Stimulated activated CD8-positive, alpha-beta memory T cell treated with anti-CD3 and anti-CD28 coated beads, Interleukin-12 subunit alpha, Interleukin-12 subunit beta, amount 100 ng/mL, for 1 hour (primary cell): ENCODE results near the gene SSX2IP.
"Not testable (repeated sequence)": the region's sequence is repeated elsewhere in the genome, so short reads cannot be mapped to it uniquely, and the experiment has no call there.

Experiments
- DNase-seq: peaks from one replicate; pipeline ENCODE4 v3.0.0-alpha.2; 2020; ENCODE audit warnings: low read depth

SSX2IP gene

DNA sequence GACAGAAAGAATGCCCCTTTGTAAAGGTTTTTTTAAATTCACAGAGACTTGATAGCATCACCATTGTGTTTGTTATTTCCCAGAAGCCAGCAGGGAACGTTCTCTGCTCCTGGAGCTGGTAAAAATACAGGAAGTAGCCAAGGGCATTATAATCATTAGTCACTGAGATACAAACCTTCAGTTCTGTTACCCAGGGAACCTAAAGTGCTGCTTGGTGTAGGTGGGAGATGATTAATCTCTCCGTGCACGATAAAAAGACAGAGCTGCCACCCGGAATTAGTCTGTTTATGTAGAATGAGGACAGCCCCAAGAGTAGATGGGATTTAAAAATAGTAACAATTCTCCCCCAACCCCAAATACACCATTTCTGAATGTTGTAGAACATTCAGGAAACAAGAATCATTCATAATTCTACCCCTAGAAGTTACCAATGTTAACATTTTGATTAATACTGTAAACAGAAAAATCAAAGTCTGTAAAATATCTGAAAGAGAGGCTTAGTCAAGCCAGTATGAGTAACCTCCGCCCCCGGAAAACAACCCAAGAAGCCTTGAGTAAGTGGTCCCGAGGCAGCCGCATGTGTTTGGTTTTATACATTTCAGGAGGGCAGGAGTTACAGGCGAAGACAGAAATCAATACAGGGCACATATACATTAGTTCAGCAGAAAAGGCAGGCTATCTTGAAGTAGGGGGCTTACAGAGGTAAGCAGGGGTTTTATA lies 70.7 kb downstream of the SSX2IP start:
- no peak for DNase-seq

DNA sequence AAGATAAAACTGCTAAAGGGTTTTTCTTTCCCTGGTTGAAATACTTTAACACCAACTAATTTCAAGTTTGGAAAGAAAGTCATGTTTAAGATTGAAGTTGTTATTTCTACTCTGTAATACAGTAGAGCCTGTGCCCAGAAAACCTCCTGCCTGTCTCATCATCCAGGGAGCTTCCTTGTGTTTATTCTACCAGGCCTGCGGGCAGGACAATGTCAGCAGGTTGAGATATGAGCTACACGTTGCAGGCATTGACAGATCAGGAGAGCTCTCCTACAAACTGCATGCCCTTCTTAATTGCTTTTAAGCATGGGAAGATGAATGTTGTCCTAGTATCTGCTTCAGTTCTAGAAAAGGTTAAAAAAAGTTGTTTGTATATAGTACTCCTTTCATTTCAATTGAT lies 72.9 kb downstream of the SSX2IP start:
- DNase-seq, result no peak

DNA sequence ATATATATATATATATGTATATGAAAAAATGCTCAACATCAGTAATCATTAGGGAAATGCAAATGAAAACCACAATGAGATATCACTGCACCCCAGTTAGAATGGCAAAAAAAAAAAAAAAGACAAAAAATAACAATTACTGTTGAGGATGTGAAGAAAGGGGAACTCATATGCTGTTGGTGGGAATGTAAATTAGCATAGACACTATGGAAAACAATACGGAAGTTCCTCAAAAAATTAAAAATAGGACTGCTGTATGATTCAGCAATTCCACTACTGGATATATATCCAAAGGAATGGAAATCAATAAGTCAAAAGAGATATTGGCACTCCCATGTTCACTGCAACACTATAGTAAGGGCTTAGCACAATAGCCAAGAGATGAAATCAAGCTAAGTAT lies 74.5 kb downstream of the SSX2IP start:
- no peak for DNase-seq

DNA sequence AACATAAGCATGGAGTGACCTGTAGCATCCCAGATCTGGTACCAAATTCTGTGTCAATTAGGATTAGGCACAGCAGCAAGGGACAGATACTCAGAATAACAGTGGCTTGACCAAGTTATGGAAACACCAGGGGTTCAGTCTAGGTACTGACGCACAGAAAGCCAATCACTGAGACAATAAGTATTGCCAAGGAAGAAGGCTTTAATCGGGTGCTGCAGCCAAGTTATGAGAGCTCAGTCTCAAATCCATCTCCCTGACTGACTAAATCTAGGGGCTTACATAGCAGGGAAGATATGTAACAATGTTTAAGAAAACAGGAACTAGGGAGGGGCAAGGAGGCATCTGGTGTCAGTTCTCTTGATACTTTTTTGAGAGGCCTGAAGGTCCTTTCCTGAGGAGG lies 76.4 kb downstream of the SSX2IP start:
- DNase-seq, result no peak

DNA sequence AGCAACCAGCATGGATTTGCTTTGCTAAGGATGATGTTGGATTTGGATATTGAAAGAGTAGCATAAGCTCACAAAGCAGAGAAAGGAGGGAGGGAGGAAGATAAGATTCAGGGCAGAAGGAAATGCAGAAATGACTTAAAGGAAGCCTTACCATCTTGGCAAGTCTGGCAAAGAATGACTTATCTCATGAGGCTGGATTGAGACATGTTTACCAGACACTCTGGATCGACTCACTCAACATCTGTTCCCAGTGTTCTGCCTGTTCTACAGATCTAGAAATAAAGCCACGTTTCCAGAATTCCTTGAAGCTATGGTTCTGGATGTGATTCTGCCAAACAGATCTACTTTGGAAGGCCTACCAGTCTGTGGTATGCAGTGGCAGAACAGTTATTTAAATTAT lies 77.2 kb downstream of the SSX2IP start:
- DNase-seq, result no peak

DNA sequence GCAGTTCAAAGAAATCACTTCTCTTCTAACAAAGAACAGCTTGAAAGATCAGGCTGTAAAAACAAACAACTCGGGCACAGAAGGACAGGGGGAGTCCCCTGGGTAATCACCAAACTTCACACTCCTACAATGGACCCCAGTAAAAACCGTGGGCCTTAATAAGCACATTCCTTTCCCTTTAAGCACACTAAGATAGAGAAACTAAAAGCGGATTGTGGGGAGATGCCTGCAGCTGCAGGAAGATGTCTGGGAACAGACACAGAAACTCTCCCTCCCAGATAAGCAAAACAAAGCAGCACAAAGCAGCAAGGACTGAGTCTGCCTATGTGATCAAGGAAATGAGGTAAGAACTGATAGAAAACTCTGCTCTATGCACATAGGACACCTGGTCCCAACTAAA lies 78.5 kb downstream of the SSX2IP start:
- DNase-seq, result no peak

DNA sequence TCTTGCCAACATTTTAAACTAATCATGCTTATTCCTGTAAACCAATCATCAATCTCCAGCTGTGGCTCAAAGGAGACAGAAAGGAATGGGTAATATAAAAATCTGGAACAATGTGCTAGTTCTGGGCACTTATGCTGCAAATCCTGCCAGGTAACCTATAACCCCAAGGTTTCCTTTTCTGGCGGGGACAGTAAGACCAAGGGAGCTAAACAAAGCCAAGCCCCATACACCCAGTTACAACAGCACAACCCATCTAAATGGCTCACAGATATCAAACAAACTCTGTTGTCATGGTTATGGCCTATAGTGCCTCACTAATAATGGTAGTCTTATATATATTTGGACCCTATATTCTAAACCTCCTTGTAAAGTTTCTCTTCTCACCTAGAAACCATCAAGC lies 79.2 kb downstream of the SSX2IP start:
- no peak for DNase-seq

DNA sequence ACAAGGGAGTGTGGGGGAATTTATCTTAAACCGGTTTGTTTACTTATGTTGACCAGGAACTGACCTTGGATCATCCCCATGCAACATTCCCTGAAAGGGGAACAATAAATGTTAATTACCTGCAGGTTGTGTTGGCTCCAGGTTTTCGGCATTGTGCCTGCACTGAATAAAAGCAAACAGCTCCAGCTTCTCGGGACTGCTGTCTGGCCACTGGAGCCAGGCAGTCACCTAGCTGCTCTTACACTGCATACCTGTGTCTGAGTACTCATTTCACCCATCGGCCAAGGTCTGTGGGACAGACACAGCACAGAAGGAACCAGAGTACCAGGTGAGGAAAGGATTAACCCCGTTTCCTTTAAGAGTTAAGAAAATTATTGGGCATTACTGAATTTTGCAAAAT lies 83.3 kb downstream of the SSX2IP start:
- DNase-seq, result no peak

DNA sequence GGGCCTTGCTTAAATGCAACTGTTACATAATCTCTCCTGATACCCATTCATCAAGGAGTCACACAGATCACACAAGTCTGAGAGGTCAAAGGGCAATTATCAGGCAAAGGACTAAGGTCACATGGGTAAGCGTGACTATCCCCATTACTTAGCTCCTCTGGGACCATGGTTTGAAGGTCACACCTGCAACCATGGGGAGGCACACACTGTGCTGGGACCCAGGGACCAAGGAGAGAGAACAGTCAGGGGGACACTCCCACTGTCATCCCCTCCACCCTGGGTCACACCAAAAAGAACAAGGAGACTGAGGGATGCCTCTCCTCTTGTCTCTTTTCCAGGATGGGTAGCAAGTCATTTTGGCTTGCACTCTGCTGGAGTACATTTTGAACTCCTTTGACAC lies 85.1 kb downstream of the SSX2IP start:
- DNase-seq, result no peak

DNA sequence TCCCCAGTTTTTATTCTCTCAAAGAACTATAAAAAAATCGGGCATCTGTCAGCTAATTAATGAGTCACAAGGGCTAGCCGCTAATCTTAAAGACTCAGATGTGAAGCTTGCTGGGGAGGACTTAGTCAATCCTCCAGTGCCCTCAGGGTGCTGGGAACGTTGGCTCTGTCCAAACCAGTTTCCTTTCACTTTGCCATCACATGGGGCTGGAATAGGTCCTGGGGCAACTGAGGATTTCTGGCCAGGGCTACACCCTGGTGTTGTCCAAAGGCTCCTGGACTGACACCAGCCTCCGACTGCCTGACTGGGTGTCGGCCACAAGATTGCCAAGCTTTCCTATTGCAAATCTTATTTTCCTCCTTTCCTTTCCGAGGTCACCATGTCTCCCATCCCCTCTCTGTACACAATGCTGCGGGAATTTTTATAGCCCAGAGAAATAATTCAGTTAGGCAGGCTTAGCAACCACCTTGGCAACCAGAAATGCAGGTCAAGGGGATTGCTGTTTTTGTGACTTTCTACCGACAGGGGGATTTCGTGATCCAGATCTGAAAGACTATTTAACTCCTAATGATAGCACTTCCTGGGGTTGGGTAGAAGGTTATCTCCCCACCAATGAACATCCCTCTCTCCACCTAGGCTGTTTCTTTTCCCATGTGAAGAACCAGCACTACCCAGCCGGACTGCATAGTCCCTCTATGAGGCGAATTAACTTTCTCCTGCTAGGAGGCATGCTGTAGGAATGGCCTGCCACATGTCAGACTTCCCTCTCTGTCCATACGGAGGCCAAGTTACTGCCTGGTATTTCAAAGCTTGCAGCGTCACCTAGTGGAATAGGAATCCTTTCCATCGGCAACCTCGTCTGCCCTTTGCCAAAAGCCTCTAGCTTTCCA lies 86.1 kb downstream of the SSX2IP start:
- DNase-seq, result no peak

DNA sequence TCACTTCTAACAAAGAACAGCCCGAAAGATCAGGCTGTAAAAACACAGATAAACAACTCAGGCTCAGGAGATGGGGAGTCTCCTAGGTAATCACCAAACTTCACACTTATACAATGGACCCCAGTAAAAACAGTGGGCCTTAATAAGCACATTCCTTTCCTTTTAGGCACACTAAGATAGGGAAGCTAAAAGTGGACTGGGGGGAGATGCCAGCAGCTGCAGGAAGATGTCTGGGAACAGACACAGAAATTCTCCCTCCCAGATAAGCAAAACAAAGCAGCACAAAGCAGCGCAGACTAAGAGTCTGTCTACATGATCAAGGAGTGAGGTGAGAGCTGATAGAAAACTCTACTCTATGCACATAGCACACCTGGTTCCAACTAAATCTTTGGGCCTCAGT lies 87.0 kb downstream of the SSX2IP start:
- no peak for DNase-seq

DNA sequence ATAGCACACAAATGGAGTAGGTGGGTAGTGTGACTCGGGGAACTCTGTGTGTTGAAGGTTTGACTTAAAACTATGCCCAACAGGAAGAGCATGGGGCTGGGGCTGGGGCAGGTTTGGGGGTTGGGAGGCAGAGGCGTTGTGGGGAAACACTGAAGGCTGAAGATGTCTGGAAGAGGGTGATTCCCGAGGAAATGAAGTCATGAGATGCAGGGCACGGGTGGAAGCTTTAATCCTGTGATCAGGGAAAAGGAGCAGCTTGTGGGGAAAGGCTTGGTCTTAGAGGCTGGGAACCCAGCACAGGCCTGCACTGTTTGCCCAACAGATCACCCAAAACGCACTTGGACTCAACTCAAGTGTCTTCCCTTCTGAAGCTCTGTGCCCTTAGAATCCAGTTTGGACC lies 89.5 kb downstream of the SSX2IP start:
- no peak for DNase-seq

DNA sequence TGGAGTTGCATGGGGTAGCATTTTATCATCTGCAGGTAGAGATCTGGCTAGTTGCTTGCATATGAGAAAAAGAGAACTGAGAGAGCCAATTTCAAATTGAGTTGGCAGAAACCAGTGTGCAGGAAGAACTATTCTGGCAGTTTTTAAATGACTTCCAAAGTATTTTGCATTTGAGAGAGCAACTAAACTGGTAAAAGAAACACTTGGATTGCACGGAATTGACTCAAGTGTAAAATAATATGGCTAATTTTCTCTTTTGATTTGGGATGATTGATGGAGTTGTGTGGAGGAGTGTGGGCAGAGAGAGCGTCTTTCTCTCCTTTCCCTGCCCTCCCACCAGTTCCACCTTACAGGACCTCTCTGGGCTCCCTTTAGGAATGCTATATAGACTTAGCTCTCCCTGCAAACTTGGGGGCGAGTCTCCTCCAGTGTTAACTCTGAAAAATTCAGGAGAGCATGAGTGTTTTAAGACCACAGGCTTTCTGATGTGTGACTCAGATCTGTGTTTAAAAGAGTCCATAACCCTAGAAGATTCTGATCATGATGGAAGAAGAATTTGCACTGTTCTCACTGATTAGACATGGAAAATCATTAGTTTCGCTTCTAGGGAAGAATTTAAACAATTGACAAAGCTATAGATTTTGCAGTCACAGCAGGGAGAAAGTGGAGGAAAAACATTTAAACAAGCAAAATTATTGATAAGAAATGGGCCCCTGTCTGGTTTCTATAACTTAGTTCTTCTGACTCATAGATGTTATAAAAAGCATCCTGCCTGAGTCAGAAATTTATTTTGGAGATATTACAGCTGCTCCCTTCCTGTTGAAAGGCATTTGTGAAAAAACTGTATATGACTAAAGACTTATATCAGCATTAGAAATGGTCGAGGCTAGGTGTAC lies 91.2 kb downstream of the SSX2IP start:
- no peak for DNase-seq

DNA sequence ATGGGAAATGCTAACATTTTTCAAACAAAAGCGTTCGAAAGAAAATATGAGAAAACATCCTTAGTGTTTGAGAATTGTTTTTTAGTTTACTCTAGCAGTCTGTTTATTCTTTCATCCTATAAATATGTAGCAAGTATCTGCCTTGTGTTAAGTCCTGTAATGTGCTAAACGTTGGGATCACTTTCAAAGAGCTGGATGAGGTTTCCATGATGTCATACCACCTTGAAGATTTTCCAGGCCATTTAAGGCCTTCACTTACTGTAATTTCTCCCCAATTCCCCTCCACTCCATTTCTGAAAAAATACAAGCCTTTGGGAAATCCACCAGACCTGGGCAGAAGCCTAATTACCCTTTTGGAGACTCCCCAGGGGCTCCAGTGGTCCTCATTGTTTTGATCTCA lies 91.8 kb downstream of the SSX2IP start:
- DNase-seq, result no peak

DNA sequence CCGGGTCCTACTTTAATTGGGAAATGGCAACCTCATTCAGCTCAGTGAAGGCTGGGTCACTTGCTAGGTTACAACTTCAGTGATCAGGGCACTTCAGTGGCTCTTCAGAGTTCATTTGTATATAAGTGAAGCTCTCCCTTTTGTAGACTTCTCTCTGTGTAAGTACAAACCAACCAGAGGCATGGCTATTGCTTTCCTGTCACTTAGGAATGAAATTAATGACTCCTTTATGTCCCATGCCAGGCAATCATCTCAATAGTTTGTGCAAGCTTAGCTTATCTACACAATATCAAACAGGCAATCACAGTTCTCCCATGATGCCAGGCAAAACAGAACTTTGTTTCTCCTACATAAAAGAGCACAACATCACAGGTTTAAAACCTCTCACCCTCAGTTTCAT lies 93.2 kb downstream of the SSX2IP start:
- no peak for DNase-seq

DNA sequence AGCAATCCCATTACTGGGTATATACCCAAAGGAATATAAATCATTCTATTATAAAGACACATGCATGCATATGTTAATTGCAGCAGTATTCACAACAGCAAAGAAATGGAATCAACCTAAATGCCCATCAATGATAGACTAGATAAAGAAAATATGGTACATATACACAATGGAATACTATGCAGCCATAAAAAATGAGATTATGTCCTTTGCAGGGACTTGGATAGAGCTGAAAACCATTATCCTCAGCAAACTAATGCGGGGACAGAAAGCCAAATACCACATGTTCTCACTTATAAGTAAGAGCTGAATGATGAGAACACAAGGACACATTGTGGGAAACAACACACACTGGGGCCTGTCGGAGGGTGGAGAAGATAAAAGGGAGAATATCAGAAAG lies 95.3 kb downstream of the SSX2IP start:
- not testable (repeated sequence) for DNase-seq
